Skin of body (tissue), 3 donors: ENCODE data around the gene SPRR1A. TPM values are rescaled to one million over a fixed set of nuclear protein-coding genes. Genes with fewer than 3 reads are reported as not detected.

Source experiments
- DNase-seq: peaks from one replicate; lab custom pipeline; 2025; lab: John Stamatoyannopoulos, UW
- small RNA-seq: library from RNA; depleted of rRNA; stranded (forward); fragments of <200 nt; gene quantifications from one replicate; pipeline ENCODE3, GENCODE V24; 2014; ENCODE audit warnings: low replicate concordance
- total RNA-seq: library from RNA; depleted of rRNA; stranded (reverse); fragments of >200 nt; gene quantifications from one replicate; pipeline ENCODE4 v1.2.3, GENCODE V29; 2014

Gene SPRR1A
- total RNA-seq, 1 donor from 2014 or later: 6.1 TPM

DNA sequence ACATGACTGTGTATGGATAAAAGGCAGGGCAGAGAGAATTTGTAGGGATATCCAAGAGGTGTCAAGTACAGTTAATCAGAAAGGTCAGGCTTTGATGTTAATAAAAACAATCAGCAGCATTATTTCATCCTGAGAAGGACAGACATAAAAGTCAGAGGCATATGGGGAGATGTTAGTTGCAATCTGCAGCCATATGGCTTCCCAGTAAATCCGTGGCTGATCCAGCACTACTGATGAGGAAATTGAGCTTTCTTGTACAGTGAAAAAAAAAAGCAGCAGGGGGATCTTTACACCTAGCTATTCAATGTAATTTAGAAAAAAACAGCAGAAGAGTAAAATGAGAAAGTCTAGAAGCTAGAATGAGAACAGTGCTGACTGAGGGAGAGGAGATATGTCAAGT, 44.9 kb downstream of the SPRR1A start:
- DNase-seq: no peak

DNA sequence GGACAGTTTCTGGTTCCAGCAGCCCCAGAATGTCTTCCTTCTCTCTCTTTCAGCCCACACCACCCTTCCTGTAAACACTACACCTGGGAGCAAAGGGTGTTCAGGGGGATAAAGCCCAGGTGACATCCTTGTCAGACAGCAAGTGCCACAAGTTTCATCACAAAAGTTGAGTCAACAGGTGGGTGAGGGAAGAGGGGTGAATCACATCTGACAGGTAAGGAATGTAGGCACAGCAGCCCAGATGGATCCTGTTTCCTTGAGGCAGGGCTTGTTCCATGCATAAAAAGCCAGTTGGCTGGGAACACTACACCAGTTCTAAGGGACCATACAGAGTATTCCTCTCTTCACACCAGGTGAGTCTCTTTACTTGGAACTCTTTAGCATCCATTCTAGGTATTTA, 47.0 kb downstream of the SPRR1A start, which contains the start of gene SPRR1B:
SPRR1B (plus strand) TSS at position 309 of the 400 bp plus-strand sequence. CDS start 1,143 bp downstream, outside the sequence.
- no peak for DNase-seq

DNA sequence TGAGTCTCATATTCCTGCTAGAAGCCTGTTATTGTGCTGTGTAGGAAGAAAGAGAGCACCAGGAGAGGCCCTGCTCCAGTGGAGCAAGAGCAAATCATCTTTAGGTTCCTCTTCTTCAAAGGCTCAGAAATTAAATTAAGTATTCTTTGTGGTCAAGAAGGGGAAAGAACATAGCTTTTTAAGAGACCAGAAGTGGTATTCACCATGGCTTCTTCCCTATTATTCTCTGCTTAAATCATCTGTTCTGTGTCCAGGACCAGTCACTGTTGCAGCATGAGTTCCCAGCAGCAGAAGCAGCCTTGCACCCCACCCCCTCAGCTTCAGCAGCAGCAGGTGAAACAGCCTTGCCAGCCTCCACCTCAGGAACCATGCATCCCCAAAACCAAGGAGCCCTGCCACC, 48.2 kb downstream of the SPRR1A start:
- DNase-seq: no peak

DNA sequence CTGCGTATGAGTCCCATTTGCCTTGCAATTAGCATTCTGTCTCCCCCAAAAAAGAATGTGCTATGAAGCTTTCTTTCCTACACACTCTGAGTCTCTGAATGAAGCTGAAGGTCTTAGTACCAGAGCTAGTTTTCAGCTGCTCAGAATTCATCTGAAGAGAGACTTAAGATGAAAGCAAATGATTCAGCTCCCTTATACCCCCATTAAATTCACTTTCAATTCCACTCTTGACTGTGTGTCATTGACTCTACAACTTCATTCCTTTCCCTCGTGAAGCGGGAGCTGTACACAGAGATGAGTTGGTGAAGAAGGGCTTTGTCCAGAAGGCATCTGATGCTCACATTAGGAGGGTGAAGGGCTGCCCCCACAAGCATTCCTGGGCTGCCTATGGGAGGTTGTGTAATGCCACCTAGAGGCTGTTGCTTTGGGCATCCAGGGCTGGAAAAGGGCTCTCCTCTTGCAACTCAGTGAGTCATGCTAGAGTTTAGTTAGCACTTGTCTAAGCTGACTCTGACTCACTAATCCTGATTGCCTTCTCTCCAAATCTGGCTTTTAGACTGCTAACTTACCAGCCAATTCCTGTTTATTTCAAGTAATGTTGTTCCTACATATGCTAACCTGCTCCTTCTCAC, 48.9 kb downstream of the SPRR1A start:
- DNase-seq: no peak

DNA sequence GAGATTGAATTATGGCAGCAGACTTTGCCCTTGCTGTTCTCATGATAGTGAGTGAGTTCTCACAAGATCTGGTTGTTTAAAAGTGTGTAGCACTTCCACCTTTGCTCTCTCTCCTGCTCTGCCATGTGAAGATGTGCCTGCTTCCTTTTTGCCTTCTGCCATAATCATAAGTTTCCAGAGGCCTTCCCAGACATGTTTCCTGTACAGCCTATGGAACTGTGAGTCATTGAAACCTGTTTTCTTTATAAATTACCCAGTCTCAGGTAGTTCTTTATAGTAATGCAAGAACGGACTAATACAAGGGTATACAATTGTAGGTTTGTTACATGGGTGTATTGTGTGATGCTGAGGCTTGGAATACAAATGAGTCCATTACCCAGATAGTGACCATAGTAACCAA, 51.3 kb downstream of the SPRR1A start:
- DNase-seq: no peak

Small RNAs within 50 kb of the gene (small RNA-seq; reads per million reads assigned to genes)
- gene AL356867.1 (not detected), gene RF00322 (not detected), gene SPRR1A (not detected)

Other genes starting within 250 kb of the SPRR1A start
- 0.89 TPM for gene KPRP, start 226.1 kb upstream of the SPRR1A start, total RNA-seq
- not detected for gene LCE1F, start 208.9 kb upstream of the SPRR1A start, total RNA-seq
- gene LCE1E, start 197.8 kb upstream of the SPRR1A start, total RNA-seq: 0.59 TPM
- 1.4 TPM for gene LCE1D, start 187.4 kb upstream of the SPRR1A start, total RNA-seq
- 9.3 TPM for gene LCE1C, start 177.4 kb upstream of the SPRR1A start, total RNA-seq
- 1.9 TPM for gene LCE1B, start 172.1 kb upstream of the SPRR1A start, total RNA-seq
- gene LCE1A, start 156.6 kb upstream of the SPRR1A start, total RNA-seq: 1.7 TPM
- 4.4 TPM for gene LCE6A, start 141.2 kb upstream of the SPRR1A start, total RNA-seq
- not detected for gene LCE7A, start 124.1 kb upstream of the SPRR1A start, total RNA-seq
- not detected for gene SMCP, start 105.8 kb upstream of the SPRR1A start, total RNA-seq
- 71.5 TPM for gene IVL, start 75.5 kb upstream of the SPRR1A start, total RNA-seq
- 1.8 TPM for gene SPRR5, start 36.9 kb upstream of the SPRR1A start, total RNA-seq
- 17.7 TPM for gene SPRR4, start 13.4 kb upstream of the SPRR1A start, total RNA-seq
- gene SPRR3, start 17.7 kb downstream of the SPRR1A start, total RNA-seq: 0.69 TPM
- 22.3 TPM for gene SPRR1B, start 47.1 kb downstream of the SPRR1A start, total RNA-seq
- gene SPRR2D, start 57.0 kb downstream of the SPRR1A start, total RNA-seq: 11.3 TPM
- gene SPRR2A, start 73.4 kb downstream of the SPRR1A start, total RNA-seq: 1.6 TPM
- gene SPRR2B, start 87.5 kb downstream of the SPRR1A start, total RNA-seq: not detected
- gene SPRR2E, start 110.4 kb downstream of the SPRR1A start, total RNA-seq: 16.7 TPM
- not detected for gene SPRR2F, start 129.4 kb downstream of the SPRR1A start, total RNA-seq
- 13.6 TPM for gene SPRR2G, start 166.8 kb downstream of the SPRR1A start, total RNA-seq
- not detected for gene LELP1, start 219.3 kb downstream of the SPRR1A start, total RNA-seq
- gene PRR9, start 233.5 kb downstream of the SPRR1A start, total RNA-seq: 187 TPM